Ascending aorta (tissue), 2 donors: ENCODE data around the gene ROCK2. TPM values are rescaled to one million over a fixed set of nuclear protein-coding genes. Genes with fewer than 3 reads are reported as not detected.
A peak's percentile ranks its signal among the peaks of the same experiment; 100 is the strongest.

Experiments
- DNase-seq, 2 donors: peaks; one replicate each; pipeline ENCODE4 v3.0.0-alpha.2; 2019; ENCODE audit warnings: low spot score in 2 of 2
- H3K27ac ChIP-seq, 2 donors: fragments of 200-600 bp; sonication (generic); one replicate each; pipeline ENCODE4 v1.5.1; 2016 to 2017; ENCODE audit warnings: mild to moderate bottlenecking in 1 of 2
- H3K27me3 ChIP-seq: fragments of 200-600 bp; sonication (generic); one replicate; pipeline ENCODE4 v1.5.1; 2017
- H3K36me3 ChIP-seq, 2 donors: fragments of 200-600 bp; sonication (generic); one replicate each; pipeline ENCODE4 v1.5.1; 2016
- H3K4me1 ChIP-seq, 2 donors: fragments of 200-600 bp; sonication (generic); one replicate each; pipeline ENCODE4 v1.5.1; 2016 to 2017; ENCODE audit warnings: mild to moderate bottlenecking in 1 of 2
- H3K4me3 ChIP-seq, 2 donors: fragments of 200-600 bp; sonication (generic); one replicate each; pipeline ENCODE4 v1.5.1; 2016 to 2017; ENCODE audit warnings: mild to moderate bottlenecking in 1 of 2
- H3K9me3 ChIP-seq, 2 donors: fragments of 200-600 bp; sonication (generic); one replicate each; pipeline ENCODE4 v1.5.1; 2016
- CTCF ChIP-seq, 3 experiments: fragments of 200-600 bp in 2 of 3; fragments of 450-650 bp in 1 of 3; sonication (generic) in 2 of 3; IDR thresholded peaks; one replicate each; pipeline ENCODE4 v1.5.1; 2016 to 2019; ENCODE audit warnings: antibody characterized with exemption in 3 of 3, mild to moderate bottlenecking in 1 of 3, moderate library complexity in 1 of 3
- intact Hi-C: fragments of 100-400 bp; cut with DNase I; formaldehyde crosslinking; loops from one replicate; pipeline ENCODE4 v1.15.1; 2023
- total RNA-seq: library from RNA; depleted of rRNA; stranded (reverse); fragments of >200 nt; gene quantifications from one replicate; pipeline ENCODE4 v1.1.0, GENCODE V29; 2016

ROCK2 gene
- total RNA-seq, 1 donor from 2014 or later = 33.0 TPM

- Histone ChIP-seq H3K27ac (peak overlapping the region; percentile 91 to 93), H3K4me3 (no peak overlapping the region), H3K9me3 (no peaks in the 10 kb centered on the region), H3K27me3 (no peaks in the 10 kb centered on the region), H3K36me3 (no peaks in the 10 kb centered on the region), H3K4me1 (peaks cover 18 to 47% of the 10 kb centered on the region in 2 donors)
- intact Hi-C loops = loop anchor here (2.0 kb wide), 1 partner anchor 16 kb away; no protein-coding TSS in a partner anchor
- no peak for DNase-seq
- TF ChIP-seq CTCF (IDR thresholded peaks at IDR 0.05) = no peak
Observed at GRCh38 chr2:11375025-11375688, 30.7 kb upstream of the ROCK2 start.

- Histone ChIP-seq H3K4me1 (peaks cover 12 to 42% of the 10 kb centered on the region in 2 donors), H3K9me3 (no peaks in the 10 kb centered on the region), H3K27me3 (no peaks in the 10 kb centered on the region), H3K27ac (peak overlapping the region; percentile 91 to 93), H3K36me3 (no peaks in the 10 kb centered on the region), H3K4me3 (no peak overlapping the region)
- DNase-seq = no peak
- intact Hi-C loops = no loop called here
- no peak for TF ChIP-seq CTCF (IDR thresholded peaks at IDR 0.05)
Observed at GRCh38 chr2:11373096-11373495, 28.7 kb upstream of the ROCK2 start.

- no peak for DNase-seq
- H3K4me3 ChIP-seq = no peak overlapping the region
- intact Hi-C loops = no loop called here
- H3K4me1 ChIP-seq = peaks cover 15 to 38% of the 10 kb centered on the region in 2 donors
- no peaks in the 10 kb centered on the region for H3K9me3 ChIP-seq
- no peaks in the 10 kb centered on the region for H3K36me3 ChIP-seq
- H3K27ac ChIP-seq = no peak overlapping the region
- no peak for TF ChIP-seq CTCF (IDR thresholded peaks at IDR 0.05)
- no peaks in the 10 kb centered on the region for H3K27me3 ChIP-seq
Observed at GRCh38 chr2:11371092-11371937, 26.9 kb upstream of the ROCK2 start.

DNA sequence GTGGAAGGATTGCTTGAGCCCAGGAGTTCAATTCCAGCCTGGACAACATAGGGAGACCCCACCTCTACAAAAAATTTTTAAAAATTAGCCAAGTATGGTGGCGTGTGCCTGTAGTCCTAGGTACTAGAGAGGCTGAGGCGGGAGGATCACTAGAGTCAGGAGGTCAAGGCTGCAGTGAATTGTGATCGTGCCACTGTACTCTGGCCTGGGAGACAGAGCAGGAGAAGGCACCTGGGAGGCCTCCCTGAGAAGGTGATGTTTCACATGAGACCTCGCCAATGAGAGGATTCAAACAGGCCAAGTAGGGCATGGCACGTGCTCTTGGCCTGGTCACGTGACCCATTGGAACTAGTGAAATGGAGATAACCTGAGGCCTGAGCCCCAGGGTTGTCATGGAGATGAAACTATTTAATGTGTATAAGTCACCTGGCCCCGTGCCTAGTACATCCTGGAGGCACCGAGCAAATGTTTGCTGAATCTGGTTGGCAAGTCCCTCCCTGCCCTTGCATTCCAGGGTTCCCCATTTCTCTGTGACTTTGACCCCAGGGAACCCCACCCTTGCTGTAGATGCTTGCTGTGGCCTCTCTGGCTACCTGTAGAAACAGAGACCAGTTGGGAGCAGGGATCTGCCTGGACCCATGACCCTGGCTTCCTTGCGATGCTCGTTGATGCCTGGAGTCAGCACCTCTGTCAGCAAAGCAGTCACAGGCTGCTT lies 26.1 kb upstream of the ROCK2 start:
- DNase-seq = no peak
- intact Hi-C loops = no loop called here
- H3K4me3 ChIP-seq = no peak overlapping the region
- TF ChIP-seq CTCF (IDR thresholded peaks at IDR 0.05) = no peak
- no peaks in the 10 kb centered on the region for H3K9me3 ChIP-seq
- no peaks in the 10 kb centered on the region for H3K36me3 ChIP-seq
- H3K27me3 ChIP-seq = no peaks in the 10 kb centered on the region
- H3K27ac ChIP-seq = no peak overlapping the region
- peaks cover 13 to 31% of the 10 kb centered on the region in 2 donors for H3K4me1 ChIP-seq

- intact Hi-C loops = no loop called here
- H3K4me1 ChIP-seq = peaks cover 3 to 11% of the 10 kb centered on the region in 2 donors
- H3K9me3 ChIP-seq = no peaks in the 10 kb centered on the region
- no peak for TF ChIP-seq CTCF (IDR thresholded peaks at IDR 0.05)
- no peaks in the 10 kb centered on the region for H3K36me3 ChIP-seq
- H3K4me3 ChIP-seq = peak overlapping the region in 1 of 2 donors; percentile 54
- H3K27me3 ChIP-seq = no peaks in the 10 kb centered on the region
- peak overlapping the region; percentile 73 to 75 for H3K27ac ChIP-seq
- no peak for DNase-seq
Observed at GRCh38 chr2:11368059-11368572, 23.7 kb upstream of the ROCK2 start.
